HepG2 (cell line): ENCODE data around the gene GAL3ST3.

Source experiments
- MXI1 ChIP-seq: IDR thresholded peaks from 3 replicates; pipeline ENCODE4 v1.6.1; 2012; ENCODE audit warnings: low read depth, low read length, inconsistent platforms, borderline replicate concordance
- TP53 ChIP-seq: sonication (generic); formaldehyde crosslinking; conservative IDR thresholded peaks from 2 replicates; pipeline ENCODE4 v1.4.0; 2020; ENCODE audit warnings: missing genetic modification reagents
- TF ChIP-seq, protein P1 (sequence below): sonication (generic); formaldehyde crosslinking; IDR thresholded peaks from 2 replicates; pipeline ENCODE4 v1.4.0; 2020; ENCODE audit warnings: mild to moderate bottlenecking, missing genetic modification reagents, borderline replicate concordance
- TF ChIP-seq, protein P2 (sequence below): sonication (generic); formaldehyde crosslinking; IDR thresholded peaks from 2 replicates; pipeline ENCODE4 v1.5.0; 2020; ENCODE audit warnings: mild to moderate bottlenecking, missing genetic modification reagents, moderate library complexity
- TF ChIP-seq, protein P3 (sequence below): sonication (generic); formaldehyde crosslinking; IDR thresholded peaks from 2 replicates; pipeline ENCODE4 v1.9.0; 2021; ENCODE audit warnings: mild to moderate bottlenecking, missing genetic modification reagents

DNA sequence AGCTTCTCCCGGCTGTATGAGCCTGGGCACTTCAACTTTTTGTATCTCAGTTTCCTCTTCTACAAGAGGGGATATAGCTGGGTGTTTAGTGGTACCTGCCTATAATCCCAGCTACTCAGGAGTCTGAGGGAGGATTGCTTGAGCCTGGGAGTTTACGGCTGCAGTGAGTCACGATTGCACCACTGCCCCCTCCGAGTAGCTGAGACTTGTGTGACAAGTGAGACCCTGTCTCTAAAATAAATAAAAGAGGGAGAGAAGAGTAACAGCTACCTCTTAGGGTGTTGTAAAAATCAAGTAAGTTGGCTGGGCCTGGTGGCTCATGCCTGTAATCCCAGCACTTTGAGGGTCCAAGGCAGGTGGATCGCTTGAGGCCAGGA lies 12.6 kb downstream of the GAL3ST3 start:
- TF ChIP-seq, protein P1, sequence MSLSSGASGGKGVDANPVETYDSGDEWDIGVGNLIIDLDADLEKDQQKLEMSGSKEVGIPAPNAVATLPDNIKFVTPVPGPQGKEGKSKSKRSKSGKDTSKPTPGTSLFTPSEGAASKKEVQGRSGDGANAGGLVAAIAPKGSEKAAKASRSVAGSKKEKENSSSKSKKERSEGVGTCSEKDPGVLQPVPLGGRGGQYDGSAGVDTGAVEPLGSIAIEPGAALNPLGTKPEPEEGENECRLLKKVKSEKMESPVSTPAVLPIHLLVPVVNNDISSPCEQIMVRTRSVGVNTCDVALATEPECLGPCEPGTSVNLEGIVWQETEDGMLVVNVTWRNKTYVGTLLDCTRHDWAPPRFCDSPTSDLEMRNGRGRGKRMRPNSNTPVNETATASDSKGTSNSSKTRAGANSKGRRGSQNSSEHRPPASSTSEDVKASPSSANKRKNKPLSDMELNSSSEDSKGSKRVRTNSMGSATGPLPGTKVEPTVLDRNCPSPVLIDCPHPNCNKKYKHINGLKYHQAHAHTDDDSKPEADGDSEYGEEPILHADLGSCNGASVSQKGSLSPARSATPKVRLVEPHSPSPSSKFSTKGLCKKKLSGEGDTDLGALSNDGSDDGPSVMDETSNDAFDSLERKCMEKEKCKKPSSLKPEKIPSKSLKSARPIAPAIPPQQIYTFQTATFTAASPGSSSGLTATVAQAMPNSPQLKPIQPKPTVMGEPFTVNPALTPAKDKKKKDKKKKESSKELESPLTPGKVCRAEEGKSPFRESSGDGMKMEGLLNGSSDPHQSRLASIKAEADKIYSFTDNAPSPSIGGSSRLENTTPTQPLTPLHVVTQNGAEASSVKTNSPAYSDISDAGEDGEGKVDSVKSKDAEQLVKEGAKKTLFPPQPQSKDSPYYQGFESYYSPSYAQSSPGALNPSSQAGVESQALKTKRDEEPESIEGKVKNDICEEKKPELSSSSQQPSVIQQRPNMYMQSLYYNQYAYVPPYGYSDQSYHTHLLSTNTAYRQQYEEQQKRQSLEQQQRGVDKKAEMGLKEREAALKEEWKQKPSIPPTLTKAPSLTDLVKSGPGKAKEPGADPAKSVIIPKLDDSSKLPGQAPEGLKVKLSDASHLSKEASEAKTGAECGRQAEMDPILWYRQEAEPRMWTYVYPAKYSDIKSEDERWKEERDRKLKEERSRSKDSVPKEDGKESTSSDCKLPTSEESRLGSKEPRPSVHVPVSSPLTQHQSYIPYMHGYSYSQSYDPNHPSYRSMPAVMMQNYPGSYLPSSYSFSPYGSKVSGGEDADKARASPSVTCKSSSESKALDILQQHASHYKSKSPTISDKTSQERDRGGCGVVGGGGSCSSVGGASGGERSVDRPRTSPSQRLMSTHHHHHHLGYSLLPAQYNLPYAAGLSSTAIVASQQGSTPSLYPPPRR (CRISPR knock-in tag): no peak
- TF ChIP-seq MXI1: no peak
- TF ChIP-seq, protein P2, sequence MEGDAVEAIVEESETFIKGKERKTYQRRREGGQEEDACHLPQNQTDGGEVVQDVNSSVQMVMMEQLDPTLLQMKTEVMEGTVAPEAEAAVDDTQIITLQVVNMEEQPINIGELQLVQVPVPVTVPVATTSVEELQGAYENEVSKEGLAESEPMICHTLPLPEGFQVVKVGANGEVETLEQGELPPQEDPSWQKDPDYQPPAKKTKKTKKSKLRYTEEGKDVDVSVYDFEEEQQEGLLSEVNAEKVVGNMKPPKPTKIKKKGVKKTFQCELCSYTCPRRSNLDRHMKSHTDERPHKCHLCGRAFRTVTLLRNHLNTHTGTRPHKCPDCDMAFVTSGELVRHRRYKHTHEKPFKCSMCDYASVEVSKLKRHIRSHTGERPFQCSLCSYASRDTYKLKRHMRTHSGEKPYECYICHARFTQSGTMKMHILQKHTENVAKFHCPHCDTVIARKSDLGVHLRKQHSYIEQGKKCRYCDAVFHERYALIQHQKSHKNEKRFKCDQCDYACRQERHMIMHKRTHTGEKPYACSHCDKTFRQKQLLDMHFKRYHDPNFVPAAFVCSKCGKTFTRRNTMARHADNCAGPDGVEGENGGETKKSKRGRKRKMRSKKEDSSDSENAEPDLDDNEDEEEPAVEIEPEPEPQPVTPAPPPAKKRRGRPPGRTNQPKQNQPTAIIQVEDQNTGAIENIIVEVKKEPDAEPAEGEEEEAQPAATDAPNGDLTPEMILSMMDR (CRISPR knock-in tag): no peak
- TF ChIP-seq, protein P3, sequence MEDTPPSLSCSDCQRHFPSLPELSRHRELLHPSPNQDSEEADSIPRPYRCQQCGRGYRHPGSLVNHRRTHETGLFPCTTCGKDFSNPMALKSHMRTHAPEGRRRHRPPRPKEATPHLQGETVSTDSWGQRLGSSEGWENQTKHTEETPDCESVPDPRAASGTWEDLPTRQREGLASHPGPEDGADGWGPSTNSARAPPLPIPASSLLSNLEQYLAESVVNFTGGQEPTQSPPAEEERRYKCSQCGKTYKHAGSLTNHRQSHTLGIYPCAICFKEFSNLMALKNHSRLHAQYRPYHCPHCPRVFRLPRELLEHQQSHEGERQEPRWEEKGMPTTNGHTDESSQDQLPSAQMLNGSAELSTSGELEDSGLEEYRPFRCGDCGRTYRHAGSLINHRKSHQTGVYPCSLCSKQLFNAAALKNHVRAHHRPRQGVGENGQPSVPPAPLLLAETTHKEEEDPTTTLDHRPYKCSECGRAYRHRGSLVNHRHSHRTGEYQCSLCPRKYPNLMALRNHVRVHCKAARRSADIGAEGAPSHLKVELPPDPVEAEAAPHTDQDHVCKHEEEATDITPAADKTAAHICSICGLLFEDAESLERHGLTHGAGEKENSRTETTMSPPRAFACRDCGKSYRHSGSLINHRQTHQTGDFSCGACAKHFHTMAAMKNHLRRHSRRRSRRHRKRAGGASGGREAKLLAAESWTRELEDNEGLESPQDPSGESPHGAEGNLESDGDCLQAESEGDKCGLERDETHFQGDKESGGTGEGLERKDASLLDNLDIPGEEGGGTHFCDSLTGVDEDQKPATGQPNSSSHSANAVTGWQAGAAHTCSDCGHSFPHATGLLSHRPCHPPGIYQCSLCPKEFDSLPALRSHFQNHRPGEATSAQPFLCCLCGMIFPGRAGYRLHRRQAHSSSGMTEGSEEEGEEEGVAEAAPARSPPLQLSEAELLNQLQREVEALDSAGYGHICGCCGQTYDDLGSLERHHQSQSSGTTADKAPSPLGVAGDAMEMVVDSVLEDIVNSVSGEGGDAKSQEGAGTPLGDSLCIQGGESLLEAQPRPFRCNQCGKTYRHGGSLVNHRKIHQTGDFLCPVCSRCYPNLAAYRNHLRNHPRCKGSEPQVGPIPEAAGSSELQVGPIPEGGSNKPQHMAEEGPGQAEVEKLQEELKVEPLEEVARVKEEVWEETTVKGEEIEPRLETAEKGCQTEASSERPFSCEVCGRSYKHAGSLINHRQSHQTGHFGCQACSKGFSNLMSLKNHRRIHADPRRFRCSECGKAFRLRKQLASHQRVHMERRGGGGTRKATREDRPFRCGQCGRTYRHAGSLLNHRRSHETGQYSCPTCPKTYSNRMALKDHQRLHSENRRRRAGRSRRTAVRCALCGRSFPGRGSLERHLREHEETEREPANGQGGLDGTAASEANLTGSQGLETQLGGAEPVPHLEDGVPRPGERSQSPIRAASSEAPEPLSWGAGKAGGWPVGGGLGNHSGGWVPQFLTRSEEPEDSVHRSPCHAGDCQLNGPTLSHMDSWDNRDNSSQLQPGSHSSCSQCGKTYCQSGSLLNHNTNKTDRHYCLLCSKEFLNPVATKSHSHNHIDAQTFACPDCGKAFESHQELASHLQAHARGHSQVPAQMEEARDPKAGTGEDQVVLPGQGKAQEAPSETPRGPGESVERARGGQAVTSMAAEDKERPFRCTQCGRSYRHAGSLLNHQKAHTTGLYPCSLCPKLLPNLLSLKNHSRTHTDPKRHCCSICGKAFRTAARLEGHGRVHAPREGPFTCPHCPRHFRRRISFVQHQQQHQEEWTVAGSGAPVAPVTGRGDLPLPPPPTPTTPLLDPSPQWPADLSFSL (CRISPR knock-in tag): no peak
- no peak for TF ChIP-seq TP53
